ENCODE measurements around the gene KRT86.
"Not testable (repeated sequence)": the region's sequence is repeated elsewhere in the genome, so short reads cannot be mapped to it uniquely, and the experiment has no call there.

KRT86 gene

GRCh38 chr12:52295663-52296062 is 21.2 kb downstream of the KRT86 start:
- DNase-seq: no peak

GRCh38 chr12:52296572-52297215 is 22.2 kb downstream of the KRT86 start:
- DNase-seq: no peak

GRCh38 chr12:52298677-52299190 is 24.3 kb downstream of the KRT86 start:
- DNase-seq: no peak

- no peak for DNase-seq
Measured at GRCh38 chr12:52300796-52301691, 26.6 kb downstream of the KRT86 start.

GRCh38 chr12:52301721-52302120 is 27.3 kb downstream of the KRT86 start:
- not testable (repeated sequence) for DNase-seq

GRCh38 chr12:52302242-52302914 is 27.9 kb downstream of the KRT86 start:
- DNase-seq: not testable (repeated sequence)

GRCh38 chr12:52304941-52305411 is 30.5 kb downstream of the KRT86 start:
- not testable (repeated sequence) for DNase-seq

GRCh38 chr12:52305921-52306705 is 31.7 kb downstream of the KRT86 start:
- DNase-seq: no peak

GRCh38 chr12:52306731-52307130 is 32.3 kb downstream of the KRT86 start:
- DNase-seq: no peak

- DNase-seq: peak; percentile 14 to 16
Measured at GRCh38 chr12:52307836-52308805, 33.7 kb downstream of the KRT86 start.

- no peak for DNase-seq
Measured at GRCh38 chr12:52308806-52309425, 34.5 kb downstream of the KRT86 start.

GRCh38 chr12:52310622-52311284 is 36.3 kb downstream of the KRT86 start:
- DNase-seq: no peak

- no peak for DNase-seq
Measured at GRCh38 chr12:52311285-52311648, 36.8 kb downstream of the KRT86 start.

GRCh38 chr12:52312086-52312485 is 37.6 kb downstream of the KRT86 start:
- DNase-seq: no peak

GRCh38 chr12:52313461-52313860 is 39.0 kb downstream of the KRT86 start:
- no peak for DNase-seq

- no peak for DNase-seq
Measured at GRCh38 chr12:52313926-52314325, 39.5 kb downstream of the KRT86 start.

GRCh38 chr12:52314511-52314910 is 40.1 kb downstream of the KRT86 start:
- DNase-seq: no peak

GRCh38 chr12:52315721-52316120 is 41.3 kb downstream of the KRT86 start:
- DNase-seq: not testable (repeated sequence)

GRCh38 chr12:52316290-52316689 is 41.8 kb downstream of the KRT86 start:
- DNase-seq: no peak

- DNase-seq: no peak
Measured at GRCh38 chr12:52316701-52317100, 42.3 kb downstream of the KRT86 start.

Measured in cerebellar nuclear complex (tissue), 1 donor.